Occipital lobe (tissue), 2 donors: Measurements from ENCODE around the gene IL18R1. TPM values are rescaled to one million over a fixed set of nuclear protein-coding genes. Genes with fewer than 3 reads are reported as not detected.

Experiments
- DNase-seq: peaks from one replicate; lab custom pipeline; 2025; lab: John Stamatoyannopoulos, UW
- total RNA-seq: library from RNA; depleted of rRNA; stranded (reverse); fragments of >200 nt; gene quantifications from one replicate; pipeline ENCODE4 v1.2.3, GENCODE V29; 2014

IL18R1 gene
- total RNA-seq, 1 donor from 2014 or later, result under 0.01 TPM

GRCh38 chr2:102345329-102345920 is 10.2 kb upstream of the IL18R1 start:
- no peak for DNase-seq

- DNase-seq, result no peak
Observed at GRCh38 chr2:102346381-102347130, 9.0 kb upstream of the IL18R1 start.

GRCh38 chr2:102350137-102350793 is 5.3 kb upstream of the IL18R1 start:
- DNase-seq, result no peak

- DNase-seq, result no peak
Observed at GRCh38 chr2:102356381-102356712, 751 bp downstream of the IL18R1 start.

- DNase-seq, result no peak
Observed at GRCh38 chr2:102356741-102357140, 1.1 kb downstream of the IL18R1 start.

GRCh38 chr2:102357937-102358336 is 2.3 kb downstream of the IL18R1 start:
- no peak for DNase-seq

- no peak for DNase-seq
Observed at GRCh38 chr2:102358496-102358895, 2.9 kb downstream of the IL18R1 start.

- no peak for DNase-seq
Observed at GRCh38 chr2:102359527-102359926, 3.9 kb downstream of the IL18R1 start.

GRCh38 chr2:102361632-102362241 is 6.1 kb downstream of the IL18R1 start:
- no peak for DNase-seq

GRCh38 chr2:102365763-102366162 is 10.2 kb downstream of the IL18R1 start:
- DNase-seq, result no peak

- DNase-seq, result no peak
Observed at GRCh38 chr2:102366406-102367112, 11.0 kb downstream of the IL18R1 start.

- DNase-seq, result no peak
Observed at GRCh38 chr2:102367331-102367971, 11.9 kb downstream of the IL18R1 start.

- DNase-seq, result no peak
Observed at GRCh38 chr2:102368461-102369109, 13.0 kb downstream of the IL18R1 start.

GRCh38 chr2:102369866-102370265 is 14.3 kb downstream of the IL18R1 start:
- DNase-seq, result no peak

- DNase-seq, result no peak
Observed at GRCh38 chr2:102376052-102376591, 20.5 kb downstream of the IL18R1 start.

GRCh38 chr2:102383722-102384121 is 28.1 kb downstream of the IL18R1 start:
- no peak for DNase-seq

- DNase-seq, result no peak
Observed at GRCh38 chr2:102385522-102385921, 29.9 kb downstream of the IL18R1 start.

GRCh38 chr2:102386004-102386403 is 30.4 kb downstream of the IL18R1 start:
- no peak for DNase-seq

- DNase-seq, result no peak
Observed at GRCh38 chr2:102386867-102387541, 31.4 kb downstream of the IL18R1 start.
